LNCaP clone FGC (cell line): ENCODE measurements around the gene TKT.

ENCODE experiments used
- DNase-seq: peaks from one replicate; pipeline ENCODE4 v3.0.0-alpha.2; 2011; ENCODE audit warnings: low read depth
- H3K4me3 ChIP-seq: 2 replicates; pipeline ENCODE4 v1.5.1; 2011; ENCODE audit warnings: mild to moderate bottlenecking, low read depth, low read length, control low read depth
- CTCF ChIP-seq: IDR thresholded peaks from 2 replicates; pipeline ENCODE4 v1.5.1; 2012; ENCODE audit warnings: mild to moderate bottlenecking; ENCODE audit not compliant: control insufficient read depth, insufficient read depth; ENCODE audit errors: extremely low read depth

The TKT gene

GRCh38 chr3:53225181-53225580 is 30.6 kb downstream of the TKT start:
- H3K4me3 ChIP-seq: no peak overlapping the region

GRCh38 chr3:53224536-53224935 is 31.3 kb downstream of the TKT start:
- no peak overlapping the region for H3K4me3 ChIP-seq
- TF ChIP-seq CTCF: no peak
- DNase-seq: no peak

More at GRCh38 chr3:53225181-53225580, 30.6 kb downstream of the TKT start:
- TF ChIP-seq CTCF: no peak
- no peak for DNase-seq

GRCh38 chr3:53224026-53224425 is 31.8 kb downstream of the TKT start:
- no peak for DNase-seq
- TF ChIP-seq CTCF: no peak
- H3K4me3 ChIP-seq: no peak overlapping the region

- TF ChIP-seq CTCF: no peak
- H3K4me3 ChIP-seq: no peak overlapping the region
- DNase-seq: no peak
Measured at GRCh38 chr3:53223541-53223966, 32.3 kb downstream of the TKT start.

- no peak for DNase-seq
- TF ChIP-seq CTCF: no peak
- H3K4me3 ChIP-seq: no peak overlapping the region
Measured at GRCh38 chr3:53223025-53223424, 32.8 kb downstream of the TKT start.

- no peak for DNase-seq
- H3K4me3 ChIP-seq: no peak overlapping the region
- TF ChIP-seq CTCF: no peak
Measured at GRCh38 chr3:53222183-53222901, 33.5 kb downstream of the TKT start.

GRCh38 chr3:53221827-53222182 is 34.0 kb downstream of the TKT start:
- no peak for DNase-seq
- TF ChIP-seq CTCF: no peak
- no peak overlapping the region for H3K4me3 ChIP-seq
